GM12874 (cell line): ENCODE data around the gene MBOAT7.

Experiments
- TF ChIP-seq, protein P1 (sequence below): IDR thresholded peaks from 2 replicates; pipeline ENCODE4 v1.5.1; 2011; ENCODE audit warnings: low read depth, mild to moderate bottlenecking, control low read depth, low read length, moderate library complexity; ENCODE audit not compliant: insufficient read depth

The MBOAT7 gene

DNA sequence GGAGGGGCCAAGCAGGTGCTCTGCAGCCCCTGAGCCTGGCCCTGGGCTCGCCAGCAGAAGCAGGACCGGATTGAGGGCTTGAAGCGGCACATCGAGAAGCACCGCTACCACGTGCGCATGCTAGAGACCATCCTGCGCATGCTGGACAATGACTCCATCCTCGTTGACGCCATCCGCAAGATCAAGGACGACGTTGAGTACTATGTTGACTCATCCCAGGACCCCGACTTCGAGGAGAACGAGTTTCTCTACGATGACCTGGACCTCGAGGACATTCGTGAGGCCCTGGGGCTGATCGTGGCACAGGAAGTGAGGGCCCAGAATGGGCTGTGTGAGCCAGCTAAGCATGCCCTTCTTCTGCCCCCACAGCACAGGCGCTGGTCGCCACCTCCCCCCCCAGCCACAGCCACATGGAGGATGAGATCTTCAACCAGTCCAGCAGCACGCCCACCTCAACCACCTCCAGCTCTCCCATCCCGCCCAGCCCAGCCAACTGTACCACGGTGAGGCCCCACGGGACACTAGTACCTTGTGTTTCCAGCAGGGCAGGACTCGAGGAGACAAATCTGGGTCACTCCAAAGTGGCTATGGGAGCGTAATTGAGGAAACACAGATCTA is 43.7 kb downstream of the MBOAT7 start:
- TF ChIP-seq, protein P1, sequence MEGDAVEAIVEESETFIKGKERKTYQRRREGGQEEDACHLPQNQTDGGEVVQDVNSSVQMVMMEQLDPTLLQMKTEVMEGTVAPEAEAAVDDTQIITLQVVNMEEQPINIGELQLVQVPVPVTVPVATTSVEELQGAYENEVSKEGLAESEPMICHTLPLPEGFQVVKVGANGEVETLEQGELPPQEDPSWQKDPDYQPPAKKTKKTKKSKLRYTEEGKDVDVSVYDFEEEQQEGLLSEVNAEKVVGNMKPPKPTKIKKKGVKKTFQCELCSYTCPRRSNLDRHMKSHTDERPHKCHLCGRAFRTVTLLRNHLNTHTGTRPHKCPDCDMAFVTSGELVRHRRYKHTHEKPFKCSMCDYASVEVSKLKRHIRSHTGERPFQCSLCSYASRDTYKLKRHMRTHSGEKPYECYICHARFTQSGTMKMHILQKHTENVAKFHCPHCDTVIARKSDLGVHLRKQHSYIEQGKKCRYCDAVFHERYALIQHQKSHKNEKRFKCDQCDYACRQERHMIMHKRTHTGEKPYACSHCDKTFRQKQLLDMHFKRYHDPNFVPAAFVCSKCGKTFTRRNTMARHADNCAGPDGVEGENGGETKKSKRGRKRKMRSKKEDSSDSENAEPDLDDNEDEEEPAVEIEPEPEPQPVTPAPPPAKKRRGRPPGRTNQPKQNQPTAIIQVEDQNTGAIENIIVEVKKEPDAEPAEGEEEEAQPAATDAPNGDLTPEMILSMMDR = no peak

DNA sequence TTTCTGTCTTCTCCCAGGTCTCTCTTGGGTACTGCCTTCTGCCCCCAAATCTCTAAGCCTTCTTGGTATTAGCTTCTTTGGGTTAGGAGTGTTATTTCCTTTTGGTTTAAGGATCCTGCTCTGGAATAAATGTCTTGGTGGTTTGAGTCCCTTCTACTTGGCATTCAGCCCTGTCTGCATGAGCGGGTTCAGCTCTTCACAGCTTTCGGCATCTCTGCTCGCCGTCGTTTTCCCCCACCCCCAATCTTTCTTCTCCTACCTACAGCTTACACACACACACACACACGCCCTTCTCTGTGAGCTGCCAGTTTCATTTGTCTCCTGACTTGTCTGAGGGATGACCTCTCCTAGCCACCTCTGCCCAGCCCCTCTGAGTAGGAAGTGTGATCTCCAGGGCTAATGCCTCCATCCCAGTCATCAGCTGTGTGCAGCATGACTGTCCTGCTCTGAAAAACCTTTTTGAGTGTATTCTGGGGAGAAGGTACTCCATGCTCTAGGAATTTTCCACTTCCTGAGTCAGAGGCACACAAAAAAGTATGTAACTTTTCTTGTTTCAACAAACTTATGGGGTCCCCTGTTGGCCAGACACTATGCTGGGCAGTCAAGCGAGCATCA is 47.1 kb downstream of the MBOAT7 start:
- TF ChIP-seq, protein P1 = no peak

GRCh38 chr19:54141356-54141755 is 48.0 kb downstream of the MBOAT7 start:
- TF ChIP-seq, protein P1 = no peak

- TF ChIP-seq, protein P1 = no peak
Measured at GRCh38 chr19:54138489-54139256, 50.7 kb downstream of the MBOAT7 start.

GRCh38 chr19:54137699-54138488 is 51.5 kb downstream of the MBOAT7 start, which contains the start of gene CNOT3:
TSS of gene CNOT3 (plus strand) at chr19:54137762. CDS start at chr19:54142979, 5,217 bp downstream.
- TF ChIP-seq, protein P1 = no peak

GRCh38 chr19:54136864-54137698 is 52.3 kb downstream of the MBOAT7 start:
- TF ChIP-seq, protein P1 = no peak
